ENCODE results near the gene ATP11A. TPM values are rescaled to one million over a fixed set of nuclear protein-coding genes. Genes with fewer than 3 reads are reported as not detected.

The ATP11A gene
- total RNA-seq, 1 donor from 2014 or later = 96.5 TPM

DNA sequence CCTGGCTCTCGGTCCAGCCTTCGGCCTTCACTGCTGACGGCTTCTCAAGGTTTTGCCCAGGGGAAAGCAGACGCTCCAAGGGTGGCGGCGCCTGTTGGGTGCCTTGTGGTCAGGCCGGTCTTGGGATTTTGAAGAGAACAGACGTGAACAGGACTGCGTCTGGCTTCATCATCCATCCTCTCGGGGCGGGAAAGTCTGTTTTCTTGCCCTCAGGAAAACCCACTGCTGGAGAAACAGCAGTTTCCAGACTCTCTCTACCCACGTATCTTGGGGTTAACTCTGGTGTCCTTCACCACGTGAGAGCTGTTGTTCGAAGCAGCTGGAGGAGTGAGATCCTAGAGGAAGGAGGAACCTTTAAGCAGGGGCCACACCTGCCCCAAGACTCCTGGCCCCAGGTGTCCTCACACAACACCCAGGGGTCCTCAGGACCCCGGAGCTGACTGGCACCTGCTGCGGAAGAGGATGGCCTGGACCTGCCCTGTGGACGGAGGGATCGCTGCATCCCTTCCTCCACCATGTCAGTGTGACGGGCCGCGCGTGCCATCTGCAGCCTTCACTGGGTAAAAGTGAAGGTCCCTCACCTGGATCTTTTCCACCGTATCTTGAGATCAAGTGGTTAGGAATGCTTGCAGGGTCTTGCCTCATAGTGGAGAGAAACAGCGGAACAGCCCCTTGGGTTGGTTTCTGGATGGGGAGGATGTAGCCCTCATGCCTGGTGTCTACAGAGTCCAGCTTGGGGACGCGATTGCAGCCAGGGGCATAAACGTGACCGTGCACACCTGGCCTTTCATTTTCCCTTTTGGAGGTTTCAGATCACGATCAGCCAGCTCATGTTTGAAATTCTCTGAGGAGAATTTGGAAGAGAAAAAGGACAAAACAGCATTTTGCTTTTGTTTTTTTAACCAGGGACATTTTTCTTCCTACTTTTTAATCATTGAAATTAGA, 209.7 kb downstream of the ATP11A start:
- intact Hi-C loops (cut with DNase I) = no loop called here
- DNase-seq (ENCODE audit: low spot score) = peak; percentile 31

DNA sequence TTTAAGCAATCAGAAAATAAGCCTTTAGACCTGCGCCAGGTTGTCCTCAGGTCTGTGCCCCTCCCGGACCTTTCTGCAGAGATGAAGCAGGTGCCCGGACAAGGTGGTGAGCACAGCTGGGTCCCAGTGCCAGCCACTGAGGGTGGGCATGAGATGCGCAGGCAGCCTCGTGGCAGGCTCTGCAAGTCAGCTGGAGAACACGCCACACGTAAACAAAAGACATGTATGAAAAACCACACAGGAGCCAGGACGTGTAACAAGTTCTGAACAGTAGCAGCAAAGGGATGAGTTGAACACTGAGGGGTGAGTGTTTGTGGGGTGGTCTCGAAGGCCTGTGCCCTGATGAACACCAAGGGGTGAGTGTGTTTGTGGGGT, 210.4 kb downstream of the ATP11A start:
- peak; percentile 58 for DNase-seq (ENCODE audit: low spot score)
- intact Hi-C loops (cut with DNase I) = no loop called here

GRCh38 chr13:112900691-112901091, 210.9 kb downstream of the ATP11A start:
- DNase-seq (ENCODE audit: low spot score) = peak; percentile 73
- intact Hi-C loops (cut with DNase I) = no loop called here

DNA sequence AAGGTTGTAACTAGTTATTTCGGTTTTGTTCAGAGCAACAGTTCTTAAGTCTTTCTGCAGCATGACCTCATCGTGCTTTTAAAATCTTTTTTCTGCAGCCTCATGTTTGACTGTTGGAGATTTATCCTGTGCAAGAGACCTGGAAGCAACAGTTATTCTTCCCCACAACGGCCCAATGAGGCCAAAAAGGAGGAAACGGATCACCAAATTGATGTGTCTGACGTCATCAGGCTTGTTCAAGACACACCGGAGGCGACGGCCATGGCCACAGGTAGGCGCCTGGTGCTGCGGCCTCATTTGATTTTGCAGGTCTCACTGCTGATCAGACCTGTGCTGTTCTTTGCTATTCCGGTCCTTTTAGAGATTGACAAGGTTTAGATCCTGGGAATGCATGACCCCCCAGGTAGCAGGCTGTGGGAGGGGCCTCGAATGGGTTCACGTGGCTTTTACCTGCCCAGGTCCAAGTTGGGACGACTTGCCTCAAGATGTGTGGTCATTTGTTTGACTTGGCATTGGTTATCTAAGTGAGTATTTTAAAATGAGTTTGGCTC, 212.3 kb downstream of the ATP11A start:
- intact Hi-C loops (cut with DNase I) = no loop called here
- peak; percentile 70 for DNase-seq (ENCODE audit: low spot score)

- peak; percentile 38 for DNase-seq (ENCODE audit: low spot score)
- intact Hi-C loops (cut with DNase I) = no loop called here
Measured at GRCh38 chr13:112902669-112903068, 212.8 kb downstream of the ATP11A start.

DNA sequence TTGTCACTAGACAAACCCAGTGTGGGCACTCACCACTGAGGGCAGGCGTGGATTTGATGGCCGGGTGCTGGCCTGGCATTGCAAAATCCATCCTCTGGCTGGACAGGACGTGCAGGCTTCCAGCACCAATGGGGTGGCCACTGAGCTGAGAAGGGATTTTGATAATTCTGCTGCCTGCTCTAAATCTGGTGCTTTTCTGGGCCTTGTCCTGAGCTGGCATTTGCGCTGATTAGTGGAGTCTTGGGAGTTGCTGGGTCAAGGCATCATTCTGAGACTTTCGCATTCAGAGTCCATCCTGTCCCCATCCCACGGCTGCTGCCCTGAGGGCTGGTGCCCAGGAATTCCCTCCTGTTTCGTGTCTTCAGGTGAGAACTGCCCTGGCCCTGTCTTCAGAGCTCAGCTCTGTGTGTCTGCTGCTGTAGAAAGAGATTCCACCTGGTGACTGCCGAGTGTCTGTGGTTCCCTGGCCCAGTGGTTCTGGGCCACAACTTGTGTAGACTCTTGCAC, 213.3 kb downstream of the ATP11A start:
- intact Hi-C loops (cut with DNase I) = no loop called here
- peak; percentile 39 for DNase-seq (ENCODE audit: low spot score)

DNA sequence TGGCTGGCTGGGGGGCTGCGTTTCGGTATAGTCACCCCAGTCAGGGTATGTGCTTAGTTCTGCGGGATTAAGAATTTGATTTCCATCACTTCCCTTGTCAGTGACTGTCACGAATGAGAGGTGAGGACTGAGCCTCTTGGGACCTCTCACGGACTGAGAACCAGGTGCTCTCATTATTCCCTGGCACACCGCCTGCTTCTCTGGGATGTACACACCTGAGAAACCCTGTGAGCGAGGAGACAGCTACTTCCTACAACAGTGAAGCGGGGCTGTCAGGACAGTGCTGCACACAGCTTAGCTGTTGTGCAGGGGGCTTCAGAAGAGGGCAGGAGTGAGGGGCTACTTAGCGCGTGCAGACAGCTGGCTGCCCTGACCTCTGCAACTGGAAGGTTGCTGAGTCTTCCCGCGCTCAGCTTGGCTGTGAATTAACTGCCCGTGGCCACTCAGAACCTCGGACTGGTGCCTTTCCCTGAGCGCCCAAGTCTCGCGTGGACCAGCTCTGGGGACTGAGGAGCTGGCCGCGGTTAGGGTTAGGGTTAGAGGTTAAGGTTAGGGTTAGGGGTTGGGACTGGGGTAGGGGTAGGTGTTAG, 213.9 kb downstream of the ATP11A start:
- peak; percentile 66 for DNase-seq (ENCODE audit: low spot score)
- intact Hi-C loops (cut with DNase I) = no loop called here

DNA sequence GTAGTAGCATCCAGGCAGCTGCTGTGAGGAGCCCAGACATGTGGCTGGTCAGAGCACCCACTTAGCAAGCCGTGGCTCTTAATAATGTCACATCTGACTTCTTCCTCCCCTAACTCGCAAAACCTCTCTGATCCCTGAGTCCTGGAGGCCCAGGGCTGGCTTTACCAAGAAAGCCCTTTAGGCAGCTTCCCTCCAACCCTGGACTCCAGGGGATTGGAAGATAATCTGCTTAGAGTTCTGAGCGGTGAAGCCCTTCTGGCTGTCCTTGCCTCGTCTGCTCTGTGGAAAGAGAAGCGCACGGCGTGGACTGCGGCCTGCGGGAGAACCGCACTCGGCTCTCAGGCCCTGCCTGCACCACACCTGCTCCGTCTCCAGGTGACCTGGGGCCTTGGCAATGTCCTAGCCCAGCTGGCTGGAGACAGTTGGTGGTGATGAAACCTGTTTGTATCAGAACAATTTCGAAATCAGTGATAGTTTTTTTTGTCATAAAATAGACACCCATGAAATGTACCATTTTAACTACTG, 214.7 kb downstream of the ATP11A start:
- intact Hi-C loops (cut with DNase I) = no loop called here
- DNase-seq (ENCODE audit: low spot score) = peak; percentile 31

DNA sequence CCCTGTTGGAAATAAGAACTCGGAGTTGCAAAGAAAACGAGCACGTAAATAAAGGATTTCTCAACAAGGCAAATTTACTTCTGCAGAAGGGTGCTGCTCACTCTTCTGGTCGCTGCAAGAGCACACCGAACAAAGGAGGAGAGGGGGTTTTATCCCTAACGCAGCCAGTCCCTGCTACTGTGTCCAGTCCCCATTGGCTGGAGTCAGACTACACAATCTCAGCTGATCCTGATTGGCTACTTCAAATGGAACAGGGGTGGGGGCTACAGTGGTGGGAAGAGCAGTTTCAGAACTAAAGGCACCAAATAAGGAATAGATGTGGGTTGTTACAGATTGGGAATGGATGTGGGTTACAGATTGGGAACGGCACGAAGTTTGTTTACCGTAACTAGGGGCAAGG, 215.2 kb downstream of the ATP11A start:
- intact Hi-C loops (cut with DNase I) = no loop called here

GRCh38 chr13:112905619-112905989, 215.8 kb downstream of the ATP11A start:
- intact Hi-C loops (cut with DNase I) = no loop called here
- DNase-seq (ENCODE audit: low spot score) = no peak

More for the DNA sequence above, 215.2 kb downstream of the ATP11A start:
- DNase-seq (ENCODE audit: low spot score) = no peak

DNA sequence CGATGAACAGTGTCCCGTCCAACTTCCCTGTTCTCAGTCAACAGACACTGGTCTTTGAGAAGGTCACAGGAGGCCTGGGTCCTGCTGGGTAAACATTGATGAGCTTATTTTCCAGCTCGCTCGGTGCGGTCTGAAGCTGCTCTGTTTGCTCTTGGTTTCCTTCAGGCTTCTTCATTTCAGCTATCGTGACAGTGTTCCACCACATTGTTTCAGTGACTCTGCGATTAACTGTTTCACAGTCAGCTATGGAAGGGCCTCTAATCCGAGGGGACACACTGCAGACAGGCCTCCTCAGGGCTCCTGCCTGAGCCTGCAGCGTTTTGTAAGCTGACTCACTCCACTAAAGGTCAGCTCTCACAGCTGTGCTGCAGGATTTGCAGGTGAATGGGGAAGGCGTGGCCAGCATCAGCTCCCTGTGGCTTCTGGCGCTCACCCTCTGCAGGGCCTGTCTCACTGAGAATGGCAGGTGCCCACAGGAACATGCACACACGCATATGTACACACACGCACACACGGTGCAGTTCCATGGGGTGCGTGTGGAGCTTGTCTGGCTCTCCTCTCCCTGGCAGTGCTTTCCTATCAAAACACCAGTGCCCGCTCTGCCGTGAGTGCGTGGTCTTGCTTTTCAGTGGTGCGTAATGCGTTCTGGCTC, 216.3 kb downstream of the ATP11A start:
- intact Hi-C loops (cut with DNase I) = no loop called here
- peak; percentile 38 for DNase-seq (ENCODE audit: low spot score)

GRCh38 chr13:112907286-112907685, 217.4 kb downstream of the ATP11A start:
- intact Hi-C loops (cut with DNase I) = no loop called here
- DNase-seq (ENCODE audit: low spot score) = no peak

DNA sequence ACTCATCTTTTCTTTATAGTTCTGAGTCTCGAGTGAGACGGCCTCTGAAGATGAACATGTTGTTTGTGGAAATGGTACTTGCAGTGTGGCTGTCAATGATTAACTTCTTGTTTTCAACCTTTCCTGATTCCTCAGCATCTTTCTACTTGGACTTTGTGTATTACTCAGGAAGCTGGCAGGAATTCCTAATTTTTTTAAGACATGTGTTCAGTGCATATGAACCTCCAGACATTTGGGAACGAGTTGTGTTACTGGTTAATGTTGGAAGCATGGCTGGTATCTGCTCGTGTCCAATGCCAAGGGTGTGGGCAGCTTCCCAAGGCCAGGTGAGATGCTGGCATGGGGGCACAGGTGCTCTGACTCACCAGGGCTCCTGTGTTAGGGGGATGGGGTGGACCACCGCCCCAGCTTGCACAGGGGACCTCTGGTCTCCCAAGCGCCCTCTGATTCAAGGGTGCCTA, 218.1 kb downstream of the ATP11A start:
- no peak for DNase-seq (ENCODE audit: low spot score)
- intact Hi-C loops (cut with DNase I) = no loop called here

DNA sequence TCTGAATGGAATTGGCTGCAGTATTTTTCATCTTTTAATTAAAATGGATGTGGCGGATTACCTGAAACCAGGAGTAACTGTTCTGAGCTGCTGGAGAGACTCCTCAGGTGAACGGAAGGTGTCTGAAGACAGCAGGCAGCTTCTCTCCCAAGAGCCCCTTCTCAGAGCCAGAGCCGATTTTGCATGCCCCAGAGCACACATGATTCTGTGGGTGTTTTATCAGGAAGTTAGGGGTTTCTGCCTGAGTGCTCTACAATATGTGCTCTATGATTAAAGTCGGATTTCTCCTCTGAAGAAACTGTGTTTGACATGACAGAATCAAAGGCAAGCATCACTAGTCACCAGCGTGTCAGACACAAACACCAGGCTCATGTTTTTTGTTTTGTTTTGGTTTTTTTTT, 218.5 kb downstream of the ATP11A start:
- intact Hi-C loops (cut with DNase I) = no loop called here

GRCh38 chr13:112910016-112910415, 220.2 kb downstream of the ATP11A start:
- intact Hi-C loops (cut with DNase I) = no loop called here

More for the DNA sequence above, 218.5 kb downstream of the ATP11A start:
- no peak for DNase-seq (ENCODE audit: low spot score)

GRCh38 chr13:112910616-112911280, 220.9 kb downstream of the ATP11A start:
- intact Hi-C loops (cut with DNase I) = no loop called here
- peak; percentile 55 for DNase-seq (ENCODE audit: low spot score)

More at GRCh38 chr13:112910016-112910415, 220.2 kb downstream of the ATP11A start:
- DNase-seq (ENCODE audit: low spot score) = no peak

GRCh38 chr13:112911285-112911701, 221.5 kb downstream of the ATP11A start:
- intact Hi-C loops (cut with DNase I) = no loop called here

DNA sequence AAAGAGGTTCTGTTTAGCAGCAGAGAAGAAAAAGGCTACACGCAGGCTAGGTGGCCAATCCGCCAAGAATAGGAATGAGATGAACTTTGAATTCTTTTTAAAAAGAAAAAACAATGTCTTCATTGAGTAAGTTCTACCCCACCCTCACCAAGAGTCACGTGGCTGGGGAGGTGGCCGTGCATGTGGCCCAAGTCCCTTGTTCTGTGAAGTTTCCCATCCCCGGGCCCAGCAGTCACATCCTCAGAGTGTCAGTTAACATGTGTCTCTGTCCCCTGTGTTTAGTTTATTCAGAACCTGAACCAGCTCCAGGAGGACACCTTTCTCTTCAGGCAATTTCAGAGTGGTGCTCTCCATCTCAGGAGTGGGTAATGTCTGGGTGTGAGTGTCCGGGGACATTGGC, 222.0 kb downstream of the ATP11A start:
- DNase-seq (ENCODE audit: low spot score) = peak; percentile 24
- intact Hi-C loops (cut with DNase I) = no loop called here

More at GRCh38 chr13:112911285-112911701, 221.5 kb downstream of the ATP11A start:
- DNase-seq (ENCODE audit: low spot score) = peak; percentile 71
